H1 (cell line): ENCODE results near the gene U2AF1L4. TPM values are rescaled to one million over a fixed set of nuclear protein-coding genes. Genes with fewer than 3 reads are reported as not detected.

ENCODE experiments used
- CTCF ChIA-PET: fragments of 300-600 bp; sonication (Branson Sonifier 250); formaldehyde crosslinking; loops from one replicate; lab custom pipeline; 2021; ENCODE audit not compliant: partially characterized antibody; lab: Charles Lee
- POLR2A ChIA-PET: fragments of 300-600 bp; sonication (Branson Sonifier 250); formaldehyde crosslinking; loops from one replicate; lab custom pipeline; 2021; ENCODE audit warnings: inconsistent platforms; ENCODE audit not compliant: partially characterized antibody; lab: Charles Lee
- DNase-seq, 2 experiments: peaks; one replicate each; pipeline versions ENCODE4 v3.0.0 to v3.0.0-alpha.2; 2010 to 2022; ENCODE audit warnings: low spot score in 2 of 2, low read depth in 1 of 2, mixed read lengths in 1 of 2
- FAIRE-seq: peaks from 2 replicates; lab custom pipeline; 2011; peaks lifted over from hg19 to GRCh38; lab: Jason Lieb, UNC
- H2AFZ ChIP-seq: 2 replicates; pipeline ENCODE4 v1.8.1; 2012; ENCODE audit warnings: low read length, inconsistent platforms
- H2AK5ac ChIP-seq: 2 replicates; pipeline ENCODE4 v1.6.1; 2013; ENCODE audit warnings: low read depth, low read length
- H2BK120ac ChIP-seq: replicated peaks from 2 replicates; pipeline ENCODE3; 2013; ENCODE audit warnings: low read depth, low read length, inconsistent platforms
- H2BK12ac ChIP-seq: 2 replicates; pipeline ENCODE4 v1.6.1; 2013; ENCODE audit warnings: low read depth, low read length
- H2BK15ac ChIP-seq: 2 replicates; pipeline ENCODE4 v1.6.1; 2013; ENCODE audit warnings: low read length
- H2BK20ac ChIP-seq: 2 replicates; pipeline ENCODE4 v1.6.1; 2013; ENCODE audit warnings: low read length
- H2BK5ac ChIP-seq: 2 replicates; pipeline ENCODE4 v1.6.1; 2013; ENCODE audit warnings: low read depth, low read length
- H3K14ac ChIP-seq: 2 replicates; pipeline ENCODE4 v1.6.1; 2013; ENCODE audit warnings: inconsistent platforms; ENCODE audit not compliant: insufficient read length
- H3K18ac ChIP-seq: 2 replicates; pipeline ENCODE4 v1.6.1; 2013; ENCODE audit warnings: low read length; ENCODE audit errors: extremely low read depth
- H3K23ac ChIP-seq: 2 replicates; pipeline ENCODE4 v1.6.1; 2013; ENCODE audit warnings: inconsistent platforms; ENCODE audit not compliant: insufficient read length
- H3K23me2 ChIP-seq: 2 replicates; pipeline ENCODE4 v1.6.1; 2013; ENCODE audit warnings: low read depth, low read length
- H3K27ac ChIP-seq: 2 replicates; pipeline ENCODE4 v1.6.1; 2011; ENCODE audit warnings: low read depth, low read length, inconsistent platforms
- H3K27me3 ChIP-seq, 4 experiments: replicated peaks in 1 of 4; 1 replicate in 1 of 4; 2 replicates in 3 of 4; pipeline versions ENCODE4 v1.6.1 to v1.8.1; 2011 to 2013; ENCODE audit warnings: low read length in 3 of 4, mild to moderate bottlenecking in 3 of 4, inconsistent platforms in 2 of 4, mixed read lengths in 2 of 4, moderate library complexity in 1 of 4; ENCODE audit not compliant: control insufficient read depth in 3 of 4, insufficient read depth in 3 of 4; ENCODE audit errors: extremely low read depth in 1 of 4
- H3K36me3 ChIP-seq, 4 experiments: 2 replicates each; pipeline versions ENCODE4 v1.6.1 to v1.8.1; 2011 to 2013; ENCODE audit warnings: mild to moderate bottlenecking in 4 of 4, low read length in 3 of 4, moderate library complexity in 2 of 4, control low read depth in 1 of 4, inconsistent platforms in 1 of 4; ENCODE audit not compliant: insufficient read depth in 4 of 4, control insufficient read depth in 2 of 4
- H3K4ac ChIP-seq: replicated peaks from 2 replicates; pipeline ENCODE3; 2013; ENCODE audit warnings: low read length, low read depth, mixed read lengths, inconsistent platforms; ENCODE audit not compliant: insufficient read length
- H3K4me1 ChIP-seq, 4 experiments: replicated peaks in 1 of 4; 1 replicate in 1 of 4; 2 replicates in 3 of 4; pipeline versions ENCODE4 v1.6.1 to v1.8.1; 2011 to 2013; ENCODE audit warnings: low read length in 3 of 4, inconsistent platforms in 2 of 4, mixed read lengths in 1 of 4; ENCODE audit not compliant: insufficient read depth in 4 of 4, control insufficient read depth in 3 of 4
- H3K4me2 ChIP-seq, 2 experiments: 2 replicates each; pipeline versions ENCODE4 v1.6.1 to v1.8.1; 2011 to 2013; ENCODE audit warnings: low read depth in 2 of 2, low read length in 2 of 2, control low read depth in 1 of 2, inconsistent platforms in 1 of 2, mild to moderate bottlenecking in 1 of 2; ENCODE audit not compliant: insufficient read depth in 1 of 2
- H3K4me3 ChIP-seq, 4 experiments: fragments of 200-600, 300-600 bp in 1 of 4; sonication (generic), shearing (Covaris generic), sonication (Bioruptor Twin) in 1 of 4; 2 replicates each; pipeline versions ENCODE4 v1.5.1 to v1.8.1; 2011 to 2016; ENCODE audit warnings: low read length in 4 of 4, low read depth in 3 of 4, control low read depth in 2 of 4, inconsistent platforms in 2 of 4, mild to moderate bottlenecking in 2 of 4, mixed read lengths in 1 of 4, moderate library complexity in 1 of 4; ENCODE audit not compliant: insufficient read depth in 2 of 4; ENCODE audit errors: extremely low read depth in 1 of 4
- H3K56ac ChIP-seq: replicated peaks from 2 replicates; pipeline ENCODE3; 2013; ENCODE audit warnings: low read depth, mild to moderate bottlenecking, mixed read lengths, low read length, inconsistent platforms; ENCODE audit not compliant: insufficient read length
- H3K79me1 ChIP-seq: 2 replicates; pipeline ENCODE4 v1.6.1; 2013; ENCODE audit warnings: low read depth, low read length, control low read depth
- H3K79me2 ChIP-seq, 2 experiments: 2 replicates each; pipeline versions ENCODE4 v1.6.1 to v1.8.1; 2012 to 2013; ENCODE audit warnings: low read length in 2 of 2, mild to moderate bottlenecking in 2 of 2, inconsistent platforms in 1 of 2; ENCODE audit not compliant: insufficient read depth in 2 of 2, control insufficient read depth in 1 of 2
- H3K9ac ChIP-seq, 4 experiments: replicated peaks in 1 of 4; 1 replicate in 1 of 4; 2 replicates in 3 of 4; pipeline versions ENCODE4 v1.6.1 to v1.8.1; 2011 to 2013; ENCODE audit warnings: low read depth in 3 of 4, low read length in 3 of 4, control low read depth in 2 of 4, mild to moderate bottlenecking in 2 of 4, moderate library complexity in 2 of 4, inconsistent platforms in 1 of 4; ENCODE audit errors: extremely low read depth in 1 of 4
- H3K9me3 ChIP-seq, 2 experiments: 2 replicates each; pipeline versions ENCODE4 v1.6.1 to v1.8.1; 2012 to 2013; ENCODE audit warnings: mild to moderate bottlenecking in 2 of 2, moderate library complexity in 2 of 2, control low read depth in 1 of 2, inconsistent platforms in 1 of 2, low read depth in 1 of 2, low read length in 1 of 2, mixed read lengths in 1 of 2; ENCODE audit not compliant: insufficient read depth in 2 of 2
- H4K20me1 ChIP-seq, 2 experiments: replicated peaks in 1 of 2; 2 replicates each; pipeline versions ENCODE3 to v1.8.1; 2011 to 2013; ENCODE audit warnings: inconsistent platforms in 2 of 2, low read length in 2 of 2, mild to moderate bottlenecking in 1 of 2; ENCODE audit not compliant: insufficient read depth in 2 of 2, control insufficient read depth in 1 of 2
- H4K5ac ChIP-seq: 2 replicates; pipeline ENCODE4 v1.6.1; 2013; ENCODE audit warnings: low read length, low read depth, mixed read lengths, inconsistent platforms; ENCODE audit not compliant: insufficient read length
- H4K8ac ChIP-seq: 2 replicates; pipeline ENCODE4 v1.8.0; 2013; ENCODE audit warnings: mild to moderate bottlenecking, moderate library complexity, low read length, inconsistent platforms; ENCODE audit not compliant: insufficient read depth; ENCODE audit errors: extremely low read depth
- H4K91ac ChIP-seq: replicated peaks from 2 replicates; pipeline ENCODE3; 2013; ENCODE audit warnings: low read length, mixed read lengths, inconsistent platforms; ENCODE audit not compliant: insufficient read length
- EZH2 ChIP-seq: fragments of 200-600 bp; sonication (generic); IDR thresholded peaks from 2 replicates; pipeline ENCODE4 v1.7.1; 2012; ENCODE audit warnings: low read depth, mild to moderate bottlenecking, moderate library complexity, low read length, inconsistent platforms; ENCODE audit not compliant: severe bottlenecking
- JUND ChIP-seq: IDR thresholded peaks from 2 replicates; pipeline ENCODE4 v1.6.1; 2011; ENCODE audit warnings: mild to moderate bottlenecking, improper control_type of control experiment, low read length
- MAX ChIP-seq: IDR thresholded peaks from 2 replicates; pipeline ENCODE4 v1.6.1; 2012; ENCODE audit warnings: inconsistent platforms
- TAF1 ChIP-seq: IDR thresholded peaks from 2 replicates; pipeline ENCODE4 v1.6.1; 2011; ENCODE audit warnings: mild to moderate bottlenecking, low read depth, low read length
- USF2 ChIP-seq: IDR thresholded peaks from 2 replicates; pipeline ENCODE4 v1.6.1; 2011; ENCODE audit warnings: low read length, improper control_type of control experiment
- WGBS, 2 experiments: shearing (Covaris generic) in 1 of 2; methylation state at CpG; one replicate each; pipeline versions ENCODE4 v1.1.6 to v1.1.7; 2013 to 2015; ENCODE audit warnings: low lambda C conversion rate in 2 of 2, mixed read lengths in 2 of 2, inconsistent platforms in 1 of 2, low coverage in 1 of 2, missing lambda C conversion rate in 1 of 2; ENCODE audit not compliant: insufficient replicate concordance in 2 of 2, insufficient coverage in 1 of 2, insufficient read length in 1 of 2; ENCODE audit errors: extremely low coverage in 1 of 2, missing lambda C conversion rate in 1 of 2; 5-methylcytosine and 5-hydroxymethylcytosine counted together
- polyA plus RNA-seq, 7 experiments: library from polyadenylated mRNA; depleted of rRNA in 3 of 7; stranded (reverse) in 5 of 7; unstranded in 2 of 7; fragments of >200 nt in 5 of 7; fragments of 200-250 nt in 2 of 7; gene quantifications; 1 replicate in 5 of 7; 2 replicates in 1 of 7; 4 replicates in 1 of 7; pipeline versions ENCODE4 v1.2.1 to v1.2.3, GENCODE V29; 2011 to 2013; ENCODE audit warnings: missing spikeins in 2 of 7, mixed read lengths in 2 of 7
- total RNA-seq: library from RNA; stranded (reverse); fragmentation: NEBNext Ultra II Directional; extraction: Animal tissue kit (Norgen Biotek cat#: 25700); gene quantifications from 2 replicates; pipeline ENCODE4 v1.2.1, GENCODE V29; 2021

Gene U2AF1L4
- total and polyA plus RNA-seq, 2 of the 8 experiments (the other 6 are each of a cell fraction or from before 2014, with no cell fraction given): 15.1 to 32.7 TPM

- Histone ChIP-seq H2BK5ac (no peak overlapping the region), H4K5ac (no peak overlapping the region), H3K79me2 (no peaks in the 10 kb centered on the region; a peak in 1 of 4 replicates), H2BK15ac (no peak overlapping the region), H2BK20ac (no peak overlapping the region), H2BK12ac (no peak overlapping the region), H3K23me2 (no peaks in the 10 kb centered on the region), H3K79me1 (no peaks in the 10 kb centered on the region; the same call in 1 of the 2 replicates), H3K27ac (no peak overlapping the region)
- FAIRE-seq: no peak
- 92% methylated on average over 18 of the region's 23 CpGs; no CpG with 5 or more reads in 1 of the 2 experiments for WGBS, 2 experiments
- TF ChIP-seq JUND: no peak
- TF ChIP-seq MAX: no peak
- TF ChIP-seq EZH2: no peak
- no peak for TF ChIP-seq TAF1
- TF ChIP-seq USF2: no peak
- TF ChIP-seq, all 59 proteins: peak for 0
- Histone ChIP-seq H3K9me3 (no peaks in the 10 kb centered on the region), H4K91ac (no peak overlapping the region), H3K4me3 (no peak overlapping the region), H3K4ac (no peak overlapping the region), H3K23ac (no peak overlapping the region), H4K20me1 (peaks cover 5 to 15% of the 10 kb centered on the region in 2 experiments), H4K8ac (no peak overlapping the region), H3K18ac (no peak overlapping the region), H2AFZ (no peak overlapping the region), H3K56ac (no peak overlapping the region), H3K9ac (no peak overlapping the region), H3K36me3 (peaks cover 48 to 74% (median 70%) of the 10 kb centered on the region in 4 experiments), H3K27me3 (no peaks in the 10 kb centered on the region), H2AK5ac (no peak overlapping the region), H3K14ac (no peak overlapping the region), H2BK120ac (no peak overlapping the region), H3K4me2 (no peak overlapping the region), H3K4me1 (no peaks in the 10 kb centered on the region)
- POLR2A ChIA-PET: interaction anchor here (1.0 to 6.1 kb wide), 2 partner anchors 11 to 15 kb away, joined by 3 to 39 read pairs; no protein-coding TSS in a partner anchor
- CTCF ChIA-PET: interaction anchor here (0.5 to 11.8 kb wide), 3 partner anchors 13 to 33 kb away, joined by 3 to 80 read pairs (median 3); partner anchors contain the start of genes IGFLR1 and LIN37
- DNase-seq: no peak
Measured at GRCh38 chr19:35725216-35725861, 19.9 kb downstream of the U2AF1L4 start.
